Stimulated activated CD8-positive, alpha-beta memory T cell treated with anti-CD3 and anti-CD28 coated beads, Interleukin-4, amount 100 ng/mL, for 4 hours (primary cell): Measurements from ENCODE around the gene MSL3.
A peak's percentile ranks its signal among the peaks of the same experiment; 100 is the strongest.

Source experiments
- DNase-seq, 2 donors: peaks; one replicate each; pipeline ENCODE4 v3.0.0-alpha.2; 2020; ENCODE audit warnings: low read depth in 2 of 2, low spot score in 1 of 2

The MSL3 gene

GRCh38 chrX:11757719-11758399 lies at the start of gene MSL3:
TSS of gene MSL3 (plus strand) at chrX:11758237. CDS start at chrX:11758264, 27 bp downstream.
- peak in 1 of 2 donors; percentile 27 for DNase-seq

- no peak for DNase-seq
These were observed 35.7 kb upstream of the MSL3 start for GRCh38 chrX:11722304-11722703.

GRCh38 chrX:11724122-11725017 lies 33.7 kb upstream of the MSL3 start:
- DNase-seq, result no peak

GRCh38 chrX:11725631-11726442 lies 32.2 kb upstream of the MSL3 start:
- no peak for DNase-seq

- DNase-seq, result no peak
These were observed 29.5 kb upstream of the MSL3 start for GRCh38 chrX:11728556-11728955.

- no peak for DNase-seq
These were observed 24.4 kb upstream of the MSL3 start for GRCh38 chrX:11733614-11734013.

- DNase-seq, result no peak
These were observed 18.3 kb upstream of the MSL3 start for GRCh38 chrX:11739776-11740175.

GRCh38 chrX:11740794-11741193 lies 17.2 kb upstream of the MSL3 start:
- DNase-seq, result no peak

- DNase-seq, result no peak
These were observed 16.5 kb upstream of the MSL3 start for GRCh38 chrX:11741574-11741973.

- DNase-seq, result no peak
These were observed 12.2 kb upstream of the MSL3 start for GRCh38 chrX:11745881-11746280.

GRCh38 chrX:11750046-11750445 lies 8.0 kb upstream of the MSL3 start:
- DNase-seq, result no peak

- no peak for DNase-seq
These were observed 7.3 kb upstream of the MSL3 start for GRCh38 chrX:11750694-11751093.

GRCh38 chrX:11751261-11751660 lies 6.8 kb upstream of the MSL3 start:
- no peak for DNase-seq

GRCh38 chrX:11753668-11754067 lies 4.4 kb upstream of the MSL3 start:
- no peak for DNase-seq

- DNase-seq, result no peak
These were observed 2.9 kb upstream of the MSL3 start for GRCh38 chrX:11754958-11755645.

GRCh38 chrX:11755724-11756123 lies 2.3 kb upstream of the MSL3 start:
- no peak for DNase-seq

GRCh38 chrX:11756354-11757318 lies 1.4 kb upstream of the MSL3 start:
- no peak for DNase-seq

- no peak for DNase-seq
These were observed 679 bp upstream of the MSL3 start for GRCh38 chrX:11757397-11757718.

GRCh38 chrX:11758400-11759171 lies 549 bp downstream of the MSL3 start:
- DNase-seq, result peak; percentile 67 to 74
